Spleen (tissue), 11 donors: ENCODE results near the gene CASP2. TPM values are rescaled to one million over a fixed set of nuclear protein-coding genes. Genes with fewer than 3 reads are reported as not detected.

Experiments used
- DNase-seq: peaks from one replicate; pipeline ENCODE4 v3.0.0-alpha.2; 2020
- H3K27ac ChIP-seq, 8 donors: fragments of 200-600 bp; sonication (generic) in 7 of 8; 1 replicate in 4 of 8; 2 replicates in 4 of 8; pipeline versions ENCODE4 v1.5.0 to v1.8.0; 2016 to 2021; ENCODE audit warnings: inconsistent platforms in 4 of 8, mild to moderate bottlenecking in 4 of 8, moderate library complexity in 1 of 8
- H3K27me3 ChIP-seq, 7 donors: fragments of 200-600 bp; sonication (generic) in 6 of 7; replicated peaks in 1 of 7; 1 replicate in 4 of 7; 2 replicates in 3 of 7; pipeline versions ENCODE4 v1.5.0 to v1.8.0; 2016 to 2021; ENCODE audit warnings: inconsistent platforms in 3 of 7, mild to moderate bottlenecking in 1 of 7
- H3K36me3 ChIP-seq, 6 donors: fragments of 200-600 bp; sonication (generic) in 5 of 6; 1 replicate in 4 of 6; 2 replicates in 2 of 6; pipeline versions ENCODE4 v1.5.0 to v1.8.0; 2016 to 2021; ENCODE audit warnings: inconsistent platforms in 2 of 6
- H3K4me1 ChIP-seq, 6 donors: fragments of 200-600 bp; sonication (generic) in 5 of 6; 1 replicate in 3 of 6; 2 replicates in 3 of 6; pipeline versions ENCODE4 v1.5.0 to v1.8.0; 2016 to 2021; ENCODE audit warnings: inconsistent platforms in 3 of 6
- H3K4me3 ChIP-seq, 8 donors: fragments of 200-600 bp; sonication (generic) in 7 of 8; 1 replicate in 4 of 8; 2 replicates in 4 of 8; pipeline versions ENCODE4 v1.5.0 to v1.8.0; 2016 to 2021; ENCODE audit warnings: inconsistent platforms in 4 of 8, mild to moderate bottlenecking in 4 of 8, moderate library complexity in 2 of 8
- H3K9me3 ChIP-seq, 8 donors: fragments of 200-600 bp; sonication (generic) in 7 of 8; 1 replicate in 4 of 8; 2 replicates in 4 of 8; pipeline versions ENCODE4 v1.5.0 to v1.8.0; 2016 to 2021; ENCODE audit warnings: inconsistent platforms in 4 of 8
- POLR2A ChIP-seq, 3 donors: fragments of 450-650 bp; IDR thresholded peaks; one replicate each; pipeline ENCODE4 v1.5.1; 2017; ENCODE audit warnings: antibody characterized with exemption in 3 of 3, mild to moderate bottlenecking in 1 of 3
- POLR2AphosphoS5 ChIP-seq, 3 donors: sonication (generic); formaldehyde crosslinking; IDR thresholded peaks; one replicate each; pipeline ENCODE4 v1.5.1; 2017; ENCODE audit warnings: antibody characterized with exemption in 3 of 3
- WGBS, 5 donors: extraction: QIAGEN DNeasy Blood & Tissue Kit in 3 of 5; methylation state at CpG; one replicate each; pipeline versions ENCODE4 v1.1.5 to v1.1.7; 2013 to 2018; 5-methylcytosine and 5-hydroxymethylcytosine counted together
- intact Hi-C: fragments of 100-400 bp; cut with DNase I; formaldehyde crosslinking; loops from one replicate; pipeline ENCODE4 v1.15.0; 2023; ENCODE audit warnings: low total_unique reads
- polyA plus RNA-seq, 3 donors: library from polyadenylated mRNA; stranded (reverse); fragments of 200-250 nt; gene quantifications; one replicate each; pipeline ENCODE4 v1.2.1, GENCODE V29; 2013
- total RNA-seq, 7 donors: library from RNA; depleted of rRNA in 3 of 7; stranded (reverse); fragments of >200 nt in 3 of 7; fragmentation: NEBNext Ultra II Directional in 4 of 7; extraction: Animal tissue kit (Norgen Biotek cat#: 25700) in 4 of 7; gene quantifications; one replicate each; pipeline versions ENCODE4 v1.1.0 to v1.2.1, GENCODE V29; 2016 to 2021
- TF ChIP-seq, protein P1 (sequence below), 11 experiments: fragments of 200-600 bp in 7 of 11; fragments of 450-650 bp in 4 of 11; sonication (generic) in 4 of 11; IDR thresholded peaks in 8 of 11; conservative IDR thresholded peaks in 3 of 11; 1 replicate in 7 of 11; 2 replicates in 4 of 11; pipeline versions ENCODE4 v1.4.0 to v1.8.0; 2016 to 2021; ENCODE audit warnings: antibody characterized with exemption in 11 of 11, inconsistent platforms in 4 of 11, mild to moderate bottlenecking in 1 of 11
- donor health status: healthy with polysubstance abuse.
- donor health status: DM: no; HTN: no; CAD: no; lungs with moderate emphysema.
- donor health status: DM: no; HTN: no; CAD: no.
- donor health status: Bipolar disorder and iron deficiency.
- donor health status: healthy.
- donor health status: DM: no; HTN: no; CAD: no.
- donor health status: DM: yes; HTN: yes; CAD: no.

Gene CASP2
- total and polyA plus RNA-seq, 10 donors: 9.9 to 51.0 (median 34.4) TPM

DNA sequence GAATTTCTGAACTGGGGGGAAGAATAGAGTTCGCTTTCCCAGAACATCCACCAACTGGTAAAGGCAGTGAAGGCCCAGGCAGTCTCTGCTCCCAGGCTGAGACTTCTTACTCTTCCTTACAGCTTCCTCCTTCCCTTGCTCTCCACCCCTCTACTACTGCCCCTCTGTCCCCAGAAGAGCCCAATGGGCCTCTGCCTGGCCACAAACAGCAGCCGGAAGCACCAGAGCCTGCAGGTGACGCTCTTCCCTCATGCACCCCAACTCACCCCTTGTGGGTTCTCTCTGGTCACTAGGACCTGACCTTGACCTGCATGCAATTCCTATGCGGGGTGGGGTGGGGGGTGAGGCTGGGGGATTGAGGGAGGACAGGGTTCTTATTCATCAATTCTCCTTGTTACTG lies 57.9 kb downstream of the CASP2 start:
- no peak overlapping the region for H3K4me3 ChIP-seq
- no peaks in the 10 kb centered on the region for H3K36me3 ChIP-seq
- H3K27me3 ChIP-seq: peaks cover 0 to 35% (median 8%) of the 10 kb centered on the region in 7 donors
- TF ChIP-seq, protein P1, sequence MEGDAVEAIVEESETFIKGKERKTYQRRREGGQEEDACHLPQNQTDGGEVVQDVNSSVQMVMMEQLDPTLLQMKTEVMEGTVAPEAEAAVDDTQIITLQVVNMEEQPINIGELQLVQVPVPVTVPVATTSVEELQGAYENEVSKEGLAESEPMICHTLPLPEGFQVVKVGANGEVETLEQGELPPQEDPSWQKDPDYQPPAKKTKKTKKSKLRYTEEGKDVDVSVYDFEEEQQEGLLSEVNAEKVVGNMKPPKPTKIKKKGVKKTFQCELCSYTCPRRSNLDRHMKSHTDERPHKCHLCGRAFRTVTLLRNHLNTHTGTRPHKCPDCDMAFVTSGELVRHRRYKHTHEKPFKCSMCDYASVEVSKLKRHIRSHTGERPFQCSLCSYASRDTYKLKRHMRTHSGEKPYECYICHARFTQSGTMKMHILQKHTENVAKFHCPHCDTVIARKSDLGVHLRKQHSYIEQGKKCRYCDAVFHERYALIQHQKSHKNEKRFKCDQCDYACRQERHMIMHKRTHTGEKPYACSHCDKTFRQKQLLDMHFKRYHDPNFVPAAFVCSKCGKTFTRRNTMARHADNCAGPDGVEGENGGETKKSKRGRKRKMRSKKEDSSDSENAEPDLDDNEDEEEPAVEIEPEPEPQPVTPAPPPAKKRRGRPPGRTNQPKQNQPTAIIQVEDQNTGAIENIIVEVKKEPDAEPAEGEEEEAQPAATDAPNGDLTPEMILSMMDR (IDR thresholded peaks at IDR 0.05 in 8 of 11, conservative IDR thresholded peaks at IDR 0.05 in 3 of 11): no peak
- TF ChIP-seq POLR2A (IDR thresholded peaks at IDR 0.05) (no peak), POLR2AphosphoS5 (IDR thresholded peaks at IDR 0.05) (no peak)
- 65 to 95% (median 85%) methylated on average over 4 of the region's 4 CpGs for WGBS, 5 donors
- intact Hi-C loops: no loop called here
- H3K4me1 ChIP-seq: peaks cover 0 to 12% (median 10%) of the 10 kb centered on the region in 6 donors
- no peaks in the 10 kb centered on the region for H3K9me3 ChIP-seq
- DNase-seq: no peak
- no peak overlapping the region for H3K27ac ChIP-seq

GRCh38 chr7:143347950-143348349 lies 59.8 kb downstream of the CASP2 start:
- no peak for DNase-seq
- Histone ChIP-seq H3K9me3 (no peaks in the 10 kb centered on the region), H3K27ac (no peak overlapping the region), H3K4me3 (no peak overlapping the region), H3K27me3 (peaks cover 0 to 36% (median 8%) of the 10 kb centered on the region in 7 donors), H3K36me3 (no peaks in the 10 kb centered on the region), H3K4me1 (peaks cover 0 to 12% (median 10%) of the 10 kb centered on the region in 6 donors)
- 63 to 73% (median 66%) methylated on average over 5 of the region's 5 CpGs for WGBS, 5 donors
- intact Hi-C loops: no loop called here
- TF ChIP-seq, protein P1 (IDR thresholded peaks at IDR 0.05 in 8 of 11, conservative IDR thresholded peaks at IDR 0.05 in 3 of 11): no peak
- TF ChIP-seq POLR2A (IDR thresholded peaks at IDR 0.05) (no peak), POLR2AphosphoS5 (IDR thresholded peaks at IDR 0.05) (no peak)

DNA sequence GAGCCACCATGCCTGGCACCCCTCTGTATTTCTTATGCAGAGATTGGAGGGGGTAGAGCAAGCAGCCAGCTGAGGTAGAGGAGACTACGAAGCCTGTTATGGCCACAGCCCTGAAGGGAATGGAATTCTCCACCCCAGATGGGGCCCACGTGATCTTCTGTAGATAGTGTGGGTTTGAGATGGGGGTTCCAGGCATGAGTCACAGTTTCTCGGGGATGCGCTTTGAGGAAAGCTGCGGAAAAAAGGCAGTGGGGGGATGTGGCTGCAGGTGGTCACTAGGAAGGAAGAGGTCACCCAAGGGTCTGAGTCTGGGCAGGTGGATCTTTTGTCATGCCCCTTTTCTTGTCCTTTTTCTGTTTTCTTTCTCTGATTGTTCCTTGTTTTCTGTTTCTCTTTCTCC lies 62.9 kb downstream of the CASP2 start:
- Histone ChIP-seq H3K27ac (no peak overlapping the region), H3K27me3 (peaks cover 0 to 26% (median 0%) of the 10 kb centered on the region in 7 donors), H3K4me3 (no peak overlapping the region), H3K9me3 (no peaks in the 10 kb centered on the region), H3K36me3 (no peaks in the 10 kb centered on the region), H3K4me1 (no peaks in the 10 kb centered on the region)
- no peak for TF ChIP-seq POLR2A (IDR thresholded peaks at IDR 0.05)
- TF ChIP-seq, protein P1 (IDR thresholded peaks at IDR 0.05 in 8 of 11, conservative IDR thresholded peaks at IDR 0.05 in 3 of 11): no peak
- TF ChIP-seq POLR2AphosphoS5 (IDR thresholded peaks at IDR 0.05): no peak
- DNase-seq: no peak
- WGBS, 5 donors: 75 to 85% (median 77%) methylated on average over 5 of the region's 5 CpGs
- intact Hi-C loops: no loop called here

- intact Hi-C loops: no loop called here
- no peaks in the 10 kb centered on the region for H3K36me3 ChIP-seq
- no peak for DNase-seq
- H3K4me1 ChIP-seq: no peaks in the 10 kb centered on the region
- peaks cover 0 to 21% (median 0%) of the 10 kb centered on the region in 7 donors for H3K27me3 ChIP-seq
- no peaks in the 10 kb centered on the region for H3K9me3 ChIP-seq
- H3K4me3 ChIP-seq: no peak overlapping the region
- WGBS, 5 donors: 80 to 93% (median 88%) methylated on average over 9 of the region's 9 CpGs
- TF ChIP-seq, protein P1 (IDR thresholded peaks at IDR 0.05 in 8 of 11, conservative IDR thresholded peaks at IDR 0.05 in 3 of 11): no peak
- TF ChIP-seq POLR2A (IDR thresholded peaks at IDR 0.05) (no peak), POLR2AphosphoS5 (IDR thresholded peaks at IDR 0.05) (no peak)
- no peak overlapping the region for H3K27ac ChIP-seq
Observed at GRCh38 chr7:143351574-143351973, 63.4 kb downstream of the CASP2 start.
